HepG2 (cell line): ENCODE measurements around the gene LRRC3C. TPM values are rescaled to one million over a fixed set of nuclear protein-coding genes. Genes with fewer than 3 reads are reported as not detected.

Experiments
- FOXO1 ChIP-seq: sonication (generic); formaldehyde crosslinking; IDR thresholded peaks from 2 replicates; pipeline ENCODE4 v1.4.0; 2020; ENCODE audit warnings: missing genetic modification reagents
- MIER3 ChIP-seq: IDR thresholded peaks from 2 replicates; pipeline ENCODE4 v1.6.1; 2016; ENCODE audit warnings: missing compliant biosample characterization, borderline replicate concordance
- PITX1 ChIP-seq: sonication (generic); formaldehyde crosslinking; IDR thresholded peaks from 2 replicates; pipeline ENCODE4 v1.5.1; 2020; ENCODE audit warnings: mild to moderate bottlenecking, missing genetic modification reagents
- POLR2AphosphoS5 ChIP-seq: IDR thresholded peaks from 2 replicates; pipeline ENCODE4 v1.6.1; 2012; ENCODE audit warnings: low read depth, low read length
- RARA ChIP-seq: IDR thresholded peaks from 2 replicates; pipeline ENCODE4 v1.6.1; 2016; ENCODE audit warnings: missing genetic modification reagents, missing compliant biosample characterization
- RXRB ChIP-seq: IDR thresholded peaks from 2 replicates; pipeline ENCODE4 v1.6.1; 2016; ENCODE audit warnings: borderline replicate concordance, missing genetic modification reagents, missing compliant biosample characterization
- SP140L ChIP-seq: sonication (generic); formaldehyde crosslinking; IDR thresholded peaks from 2 replicates; pipeline ENCODE4 v1.4.0; 2020; ENCODE audit warnings: missing genetic modification reagents, borderline replicate concordance
- TARDBP ChIP-seq: sonication (generic); formaldehyde crosslinking; IDR thresholded peaks from 2 replicates; pipeline ENCODE4 v1.8.0; 2022; ENCODE audit warnings: mild to moderate bottlenecking, missing genetic modification reagents
- TGIF2 ChIP-seq: IDR thresholded peaks from 2 replicates; pipeline ENCODE4 v1.6.1; 2016; ENCODE audit warnings: control low read depth, missing compliant biosample characterization
- YEATS4 ChIP-seq: sonication (generic); formaldehyde crosslinking; IDR thresholded peaks from 2 replicates; pipeline ENCODE4 v1.4.0; 2020; ENCODE audit warnings: missing genetic modification reagents, borderline replicate concordance
- ZNF530 ChIP-seq: sonication (generic); formaldehyde crosslinking; IDR thresholded peaks from 2 replicates; pipeline ENCODE4 v1.5.0; 2020; ENCODE audit warnings: low read depth, mild to moderate bottlenecking, missing genetic modification reagents
- ZNF629 ChIP-seq: sonication (generic); formaldehyde crosslinking; conservative IDR thresholded peaks from 2 replicates; pipeline ENCODE4 v1.5.0; 2020; ENCODE audit warnings: missing genetic modification reagents
- ZNF878 ChIP-seq: sonication (generic); formaldehyde crosslinking; IDR thresholded peaks from 2 replicates; pipeline ENCODE4 v1.8.1; 2023; ENCODE audit warnings: mild to moderate bottlenecking, missing genetic modification reagents, moderate library complexity
- polyA plus RNA-seq, 8 experiments: library from polyadenylated mRNA; depleted of rRNA in 3 of 8; stranded (reverse) in 7 of 8; unstranded in 1 of 8; fragments of >200 nt; fragmentation: Illumina TruSeq in 4 of 8; extraction: Trizol in 4 of 8; gene quantifications; 2 replicates each; pipeline versions ENCODE4 v1.2.1 to v1.2.3, GENCODE V29; 2011 to 2016; ENCODE audit warnings: low read depth in 4 of 8, missing spikeins in 1 of 8, mixed read lengths in 1 of 8; ENCODE audit not compliant: insufficient read depth in 1 of 8
- total RNA-seq, 5 experiments: library from RNA; depleted of rRNA; stranded (reverse); fragments of >200 nt; fragmentation: Illumina TruSeq; extraction: Trizol; gene quantifications; 2 replicates each; pipeline ENCODE4 v1.2.3, GENCODE V29; 2016; ENCODE audit warnings: low read depth in 1 of 5
- TF ChIP-seq, protein P1 (sequence below): sonication (generic); formaldehyde crosslinking; IDR thresholded peaks from 2 replicates; pipeline ENCODE4 v1.4.0; 2020; ENCODE audit warnings: mild to moderate bottlenecking, missing genetic modification reagents
- TF ChIP-seq, protein P2 (sequence below): sonication (generic); formaldehyde crosslinking; IDR thresholded peaks from 2 replicates; pipeline ENCODE4 v1.8.1; 2023; ENCODE audit warnings: mild to moderate bottlenecking, missing genetic modification reagents
- TF ChIP-seq, protein P3 (sequence below): sonication (generic); formaldehyde crosslinking; IDR thresholded peaks from 2 replicates; pipeline ENCODE4 v1.5.1; 2020; ENCODE audit warnings: mild to moderate bottlenecking, missing genetic modification reagents
- TF ChIP-seq, protein P4 (sequence below): sonication (generic); formaldehyde crosslinking; IDR thresholded peaks from 2 replicates; pipeline ENCODE4 v1.5.0; 2020; ENCODE audit warnings: mild to moderate bottlenecking, missing genetic modification reagents
- TF ChIP-seq, protein P5 (sequence below): sonication (generic); formaldehyde crosslinking; IDR thresholded peaks from 2 replicates; pipeline ENCODE4 v1.9.0; 2021; ENCODE audit warnings: missing genetic modification reagents, mild to moderate bottlenecking, borderline replicate concordance
- TF ChIP-seq, protein P6 (sequence below): fragments of 450-650 bp; IDR thresholded peaks from 2 replicates; pipeline ENCODE4 v1.6.1; 2017

LRRC3C gene
- total and polyA plus RNA-seq, 2 of the 13 experiments (the other 11 are each of a cell fraction or from before 2014, with no cell fraction given): 0.17 TPM; not detected in 1

DNA sequence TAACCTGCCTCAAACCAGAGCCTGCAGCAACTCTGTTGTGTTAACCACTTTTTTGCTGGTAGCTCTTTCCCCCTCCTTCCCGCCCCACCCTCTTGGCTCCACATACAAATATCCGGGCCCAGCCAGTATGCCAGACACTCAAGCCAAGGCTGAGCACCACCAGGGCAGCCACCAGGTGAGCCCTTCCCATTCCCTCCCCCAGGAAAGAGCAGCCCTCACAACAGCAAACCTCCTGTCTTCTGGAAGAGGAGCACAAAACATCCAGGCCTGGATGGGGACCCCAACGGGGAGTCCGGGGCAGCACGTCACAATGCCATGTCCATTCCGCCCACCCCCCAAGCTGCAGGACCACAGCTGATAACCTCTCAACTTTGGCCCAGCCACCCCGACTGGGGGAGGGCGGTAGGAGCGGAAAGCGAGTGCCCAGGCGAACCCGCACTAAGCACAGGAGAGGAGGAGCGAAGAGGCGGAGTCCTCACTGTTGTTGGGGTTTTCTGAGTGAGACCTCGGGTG is 888 bp upstream of the LRRC3C start (continued):
- TF ChIP-seq, protein P1, sequence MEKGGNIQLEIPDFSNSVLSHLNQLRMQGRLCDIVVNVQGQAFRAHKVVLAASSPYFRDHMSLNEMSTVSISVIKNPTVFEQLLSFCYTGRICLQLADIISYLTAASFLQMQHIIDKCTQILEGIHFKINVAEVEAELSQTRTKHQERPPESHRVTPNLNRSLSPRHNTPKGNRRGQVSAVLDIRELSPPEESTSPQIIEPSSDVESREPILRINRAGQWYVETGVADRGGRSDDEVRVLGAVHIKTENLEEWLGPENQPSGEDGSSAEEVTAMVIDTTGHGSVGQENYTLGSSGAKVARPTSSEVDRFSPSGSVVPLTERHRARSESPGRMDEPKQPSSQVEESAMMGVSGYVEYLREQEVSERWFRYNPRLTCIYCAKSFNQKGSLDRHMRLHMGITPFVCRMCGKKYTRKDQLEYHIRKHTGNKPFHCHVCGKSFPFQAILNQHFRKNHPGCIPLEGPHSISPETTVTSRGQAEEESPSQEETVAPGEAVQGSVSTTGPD (CRISPR knock-in tag): peak; percentile 55; the same call in 1 of the 2 replicates
- TF ChIP-seq ZNF629 (CRISPR knock-in tag): no peak
- TF ChIP-seq MIER3: peak; percentile 15; the same call in 1 of the 2 replicates
- TF ChIP-seq, protein P2, sequence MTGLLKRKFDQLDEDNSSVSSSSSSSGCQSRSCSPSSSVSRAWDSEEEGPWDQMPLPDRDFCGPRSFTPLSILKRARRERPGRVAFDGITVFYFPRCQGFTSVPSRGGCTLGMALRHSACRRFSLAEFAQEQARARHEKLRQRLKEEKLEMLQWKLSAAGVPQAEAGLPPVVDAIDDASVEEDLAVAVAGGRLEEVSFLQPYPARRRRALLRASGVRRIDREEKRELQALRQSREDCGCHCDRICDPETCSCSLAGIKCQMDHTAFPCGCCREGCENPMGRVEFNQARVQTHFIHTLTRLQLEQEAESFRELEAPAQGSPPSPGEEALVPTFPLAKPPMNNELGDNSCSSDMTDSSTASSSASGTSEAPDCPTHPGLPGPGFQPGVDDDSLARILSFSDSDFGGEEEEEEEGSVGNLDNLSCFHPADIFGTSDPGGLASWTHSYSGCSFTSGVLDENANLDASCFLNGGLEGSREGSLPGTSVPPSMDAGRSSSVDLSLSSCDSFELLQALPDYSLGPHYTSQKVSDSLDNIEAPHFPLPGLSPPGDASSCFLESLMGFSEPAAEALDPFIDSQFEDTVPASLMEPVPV: no peak
- TF ChIP-seq, protein P3, sequence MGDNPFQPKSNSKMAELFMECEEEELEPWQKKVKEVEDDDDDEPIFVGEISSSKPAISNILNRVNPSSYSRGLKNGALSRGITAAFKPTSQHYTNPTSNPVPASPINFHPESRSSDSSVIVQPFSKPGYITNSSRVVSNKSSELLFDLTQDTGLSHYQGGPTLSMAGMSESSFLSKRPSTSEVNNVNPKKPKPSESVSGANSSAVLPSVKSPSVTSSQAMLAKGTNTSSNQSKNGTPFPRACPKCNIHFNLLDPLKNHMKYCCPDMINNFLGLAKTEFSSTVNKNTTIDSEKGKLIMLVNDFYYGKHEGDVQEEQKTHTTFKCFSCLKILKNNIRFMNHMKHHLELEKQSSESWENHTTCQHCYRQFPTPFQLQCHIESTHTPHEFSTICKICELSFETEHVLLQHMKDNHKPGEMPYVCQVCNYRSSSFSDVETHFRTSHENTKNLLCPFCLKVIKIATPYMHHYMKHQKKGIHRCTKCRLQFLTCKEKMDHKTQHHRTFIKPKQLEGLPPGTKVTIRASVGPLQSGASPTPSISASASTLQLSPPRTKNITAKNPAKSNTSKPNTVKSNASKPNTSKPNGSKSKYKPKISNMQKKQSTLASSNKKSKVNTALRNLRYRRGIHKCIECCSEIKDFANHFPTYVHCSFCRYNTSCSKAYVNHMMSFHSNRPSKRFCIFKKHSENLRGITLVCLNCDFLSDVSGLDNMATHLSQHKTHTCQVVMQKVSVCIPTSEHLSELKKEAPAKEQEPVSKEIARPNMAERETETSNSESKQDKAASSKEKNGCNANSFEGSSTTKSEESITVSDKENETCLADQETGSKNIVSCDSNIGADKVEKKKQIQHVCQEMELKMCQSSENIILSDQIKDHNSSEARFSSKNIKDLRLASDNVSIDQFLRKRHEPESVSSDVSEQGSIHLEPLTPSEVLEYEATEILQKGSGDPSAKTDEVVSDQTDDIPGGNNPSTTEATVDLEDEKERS: 0 out of 2 replicates have a peak, but pooled peaks have one; percentile 23
- peak; percentile 32; the same call in 1 of the 2 replicates for TF ChIP-seq PITX1 (CRISPR knock-in tag)
- peak; percentile 95 for TF ChIP-seq RXRB (CRISPR knock-in tag)
- TF ChIP-seq, protein P4, sequence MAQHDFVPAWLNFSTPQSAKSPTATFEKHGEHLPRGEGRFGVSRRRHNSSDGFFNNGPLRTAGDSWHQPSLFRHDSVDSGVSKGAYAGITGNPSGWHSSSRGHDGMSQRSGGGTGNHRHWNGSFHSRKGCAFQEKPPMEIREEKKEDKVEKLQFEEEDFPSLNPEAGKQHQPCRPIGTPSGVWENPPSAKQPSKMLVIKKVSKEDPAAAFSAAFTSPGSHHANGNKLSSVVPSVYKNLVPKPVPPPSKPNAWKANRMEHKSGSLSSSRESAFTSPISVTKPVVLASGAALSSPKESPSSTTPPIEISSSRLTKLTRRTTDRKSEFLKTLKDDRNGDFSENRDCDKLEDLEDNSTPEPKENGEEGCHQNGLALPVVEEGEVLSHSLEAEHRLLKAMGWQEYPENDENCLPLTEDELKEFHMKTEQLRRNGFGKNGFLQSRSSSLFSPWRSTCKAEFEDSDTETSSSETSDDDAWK: no peak
- TF ChIP-seq, protein P5, sequence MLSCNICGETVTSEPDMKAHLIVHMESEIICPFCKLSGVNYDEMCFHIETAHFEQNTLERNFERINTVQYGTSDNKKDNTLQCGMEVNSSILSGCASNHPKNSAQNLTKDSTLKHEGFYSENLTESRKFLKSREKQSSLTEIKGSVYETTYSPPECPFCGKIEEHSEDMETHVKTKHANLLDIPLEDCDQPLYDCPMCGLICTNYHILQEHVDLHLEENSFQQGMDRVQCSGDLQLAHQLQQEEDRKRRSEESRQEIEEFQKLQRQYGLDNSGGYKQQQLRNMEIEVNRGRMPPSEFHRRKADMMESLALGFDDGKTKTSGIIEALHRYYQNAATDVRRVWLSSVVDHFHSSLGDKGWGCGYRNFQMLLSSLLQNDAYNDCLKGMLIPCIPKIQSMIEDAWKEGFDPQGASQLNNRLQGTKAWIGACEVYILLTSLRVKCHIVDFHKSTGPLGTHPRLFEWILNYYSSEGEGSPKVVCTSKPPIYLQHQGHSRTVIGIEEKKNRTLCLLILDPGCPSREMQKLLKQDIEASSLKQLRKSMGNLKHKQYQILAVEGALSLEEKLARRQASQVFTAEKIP (CRISPR knock-in tag): no peak
- no peak for TF ChIP-seq SP140L (CRISPR knock-in tag)
- TF ChIP-seq FOXO1 (CRISPR knock-in tag): peak; percentile 57; the same call in 1 of the 2 replicates
- no peak for TF ChIP-seq ZNF530 (CRISPR knock-in tag)
- TF ChIP-seq, protein P6, sequence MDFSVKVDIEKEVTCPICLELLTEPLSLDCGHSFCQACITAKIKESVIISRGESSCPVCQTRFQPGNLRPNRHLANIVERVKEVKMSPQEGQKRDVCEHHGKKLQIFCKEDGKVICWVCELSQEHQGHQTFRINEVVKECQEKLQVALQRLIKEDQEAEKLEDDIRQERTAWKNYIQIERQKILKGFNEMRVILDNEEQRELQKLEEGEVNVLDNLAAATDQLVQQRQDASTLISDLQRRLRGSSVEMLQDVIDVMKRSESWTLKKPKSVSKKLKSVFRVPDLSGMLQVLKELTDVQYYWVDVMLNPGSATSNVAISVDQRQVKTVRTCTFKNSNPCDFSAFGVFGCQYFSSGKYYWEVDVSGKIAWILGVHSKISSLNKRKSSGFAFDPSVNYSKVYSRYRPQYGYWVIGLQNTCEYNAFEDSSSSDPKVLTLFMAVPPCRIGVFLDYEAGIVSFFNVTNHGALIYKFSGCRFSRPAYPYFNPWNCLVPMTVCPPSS: no peak
- peak; percentile 83 for TF ChIP-seq RARA (CRISPR knock-in tag)
- no peak for TF ChIP-seq YEATS4 (CRISPR knock-in tag)
- peak; percentile 57; the same call in 1 of the 2 replicates for TF ChIP-seq POLR2AphosphoS5
- peak; percentile 68; the same call in 1 of the 2 replicates for TF ChIP-seq TARDBP (CRISPR knock-in tag)
- peak; percentile 55 for TF ChIP-seq TGIF2 (CRISPR knock-in tag)
- TF ChIP-seq ZNF878: peak; percentile 84
